Activated CD4-positive, alpha-beta memory T cell treated with anti-CD3 and anti-CD28 coated beads, Interleukin-2, amount 10 ng/mL, durations not matched to agents 7 days and 5 days (primary cell): ENCODE measurements around the gene TBX3. TPM values are rescaled to one million over a fixed set of nuclear protein-coding genes. Genes with fewer than 3 reads are reported as not detected.
A peak's percentile ranks its signal among the peaks of the same experiment; 100 is the strongest.

ENCODE experiments used
- CTCF ChIA-PET: fragments of 350-600 bp; sonication (Branson Sonifier 250); formaldehyde crosslinking; loops from one replicate; lab custom pipeline; 2021; ENCODE audit warnings: antibody characterized with exemption, inconsistent platforms; lab: Charles Lee
- POLR2A ChIA-PET: fragments of 350-600 bp; sonication (Branson Sonifier 250); formaldehyde crosslinking; loops from one replicate; lab custom pipeline; 2021; ENCODE audit warnings: antibody characterized with exemption; lab: Charles Lee
- DNase-seq: peaks from one replicate; pipeline ENCODE4 v3.0.0-alpha.2; 2020
- H3K27ac Mint-ChIP-seq: one replicate; pipeline ENCODE4 v1.8.0; 2021; ENCODE audit warnings: mild to moderate bottlenecking, mixed read lengths
- H3K27me3 Mint-ChIP-seq: one replicate; pipeline ENCODE4 v1.8.0; 2021; ENCODE audit warnings: mixed read lengths
- H3K36me3 Mint-ChIP-seq: one replicate; pipeline ENCODE4 v1.8.0; 2021; ENCODE audit warnings: low read depth, mixed read lengths
- H3K4me1 Mint-ChIP-seq: one replicate; pipeline ENCODE4 v1.8.0; 2021; ENCODE audit warnings: mixed read lengths
- H3K4me3 Mint-ChIP-seq: one replicate; pipeline ENCODE4 v1.8.0; 2021; ENCODE audit warnings: mild to moderate bottlenecking, mixed read lengths
- H3K9me3 Mint-ChIP-seq: one replicate; pipeline ENCODE4 v1.8.0; 2021; ENCODE audit warnings: mixed read lengths
- total RNA-seq, 2 experiments: library from RNA; stranded (reverse); gene quantifications; one replicate each; pipeline ENCODE4 v1.2.3, GENCODE V29; 2021

TBX3 gene
- total RNA-seq, 2 experiments from 2014 or later: not detected

GRCh38 chr12:114684870-114685273, 897 bp upstream of the TBX3 start:
- H3K27me3 Mint-ChIP-seq: peaks cover 94% of the 10 kb centered on the region
- ChIA-PET CTCF (no interaction called here), POLR2A (interaction anchor here (1.2 to 1.5 kb wide), 3 partner anchors 10 to 15 kb away, joined by 3 read pairs; no protein-coding TSS in a partner anchor)
- H3K27ac Mint-ChIP-seq: no peak overlapping the region
- DNase-seq: no peak
- no peaks in the 10 kb centered on the region for H3K9me3 Mint-ChIP-seq
- H3K36me3 Mint-ChIP-seq: peaks cover 21% of the 10 kb centered on the region
- H3K4me3 Mint-ChIP-seq: no peak overlapping the region
- H3K4me1 Mint-ChIP-seq: peaks cover 16% of the 10 kb centered on the region

DNA sequence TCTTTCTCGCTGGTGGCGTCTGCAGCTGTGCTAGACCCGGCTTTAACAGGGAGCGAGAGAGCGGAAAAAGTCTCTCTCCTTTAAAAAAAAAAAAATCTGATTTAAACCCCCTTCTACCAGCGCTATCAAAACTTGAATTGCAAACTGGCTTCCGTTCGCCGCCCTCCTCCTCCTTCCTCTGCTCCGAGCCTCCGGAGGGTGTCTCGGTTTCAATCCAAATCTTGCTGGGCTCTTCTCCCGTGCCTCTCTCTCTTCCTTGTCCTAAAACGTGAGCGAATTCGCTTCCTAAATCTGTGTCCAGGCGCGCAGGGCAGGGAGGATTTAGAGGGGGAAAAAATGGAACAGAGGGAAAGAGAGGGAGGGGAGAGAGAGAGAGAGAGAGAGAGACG, 272 bp downstream of the TBX3 start:
- Mint-ChIP-seq H3K9me3 (no peaks in the 10 kb centered on the region), H3K4me3 (peak overlapping the region; percentile 62), H3K4me1 (peaks cover 16% of the 10 kb centered on the region), H3K27me3 (peaks cover 88% of the 10 kb centered on the region), H3K27ac (no peak overlapping the region), H3K36me3 (peaks cover 21% of the 10 kb centered on the region)
- DNase-seq: no peak
- ChIA-PET POLR2A (interaction anchor here (1.2 to 1.5 kb wide), 2 partner anchors 13 to 14 kb away, joined by 3 read pairs; no protein-coding TSS in a partner anchor), CTCF (interaction anchor here (0.6 kb wide), 1 partner anchor 1593 kb away, joined by 3 read pairs; no protein-coding TSS in a partner anchor)

DNA sequence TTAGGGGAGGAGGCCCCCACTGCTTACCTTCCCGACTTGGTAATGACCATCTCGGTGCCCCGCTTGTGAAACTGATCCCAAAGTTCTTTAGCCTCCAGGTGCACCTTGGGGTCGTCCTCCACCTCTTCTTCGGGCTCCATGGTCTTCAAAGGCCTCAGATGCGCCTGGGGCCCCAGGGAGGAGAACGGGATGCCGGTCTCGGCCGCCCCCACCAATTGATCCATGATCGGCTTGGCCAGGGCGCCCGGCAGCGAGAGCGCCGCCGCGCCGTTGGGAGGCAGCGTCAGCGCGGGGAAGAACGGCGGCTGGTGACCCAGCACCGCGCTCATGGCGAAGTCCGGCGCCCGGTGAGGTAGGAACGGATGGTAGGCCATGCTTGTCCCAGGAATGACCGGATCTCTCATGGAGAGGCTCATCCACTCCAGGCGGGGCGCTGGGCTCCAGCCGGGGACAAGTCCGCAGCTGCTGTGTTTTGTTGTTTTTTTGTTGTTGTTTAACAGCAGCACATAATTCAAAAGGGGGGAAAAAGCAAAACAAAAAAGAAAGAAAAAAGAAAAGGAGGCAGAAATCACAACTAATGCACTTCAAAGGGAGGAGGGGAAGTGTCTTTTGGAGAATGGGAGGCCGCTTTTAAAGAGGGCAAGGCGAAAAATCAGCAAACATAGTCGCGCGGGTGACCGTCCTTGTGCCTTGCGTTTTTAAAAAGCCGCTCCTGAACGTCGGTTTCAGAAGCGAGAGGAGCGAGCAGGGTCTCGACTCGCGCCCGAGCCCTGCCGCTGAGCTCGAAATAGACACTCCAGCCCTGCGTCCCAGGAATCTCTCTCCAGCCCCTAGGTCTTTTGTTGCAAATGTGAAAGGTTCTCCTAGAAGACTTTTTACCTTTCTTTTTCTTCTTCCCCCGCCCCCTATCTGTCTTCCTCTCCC, 928 bp downstream of the TBX3 start:
- Mint-ChIP-seq H3K36me3 (peaks cover 21% of the 10 kb centered on the region), H3K9me3 (no peaks in the 10 kb centered on the region), H3K27ac (no peak overlapping the region), H3K27me3 (peaks cover 81% of the 10 kb centered on the region), H3K4me3 (peak overlapping the region; percentile 62), H3K4me1 (peaks cover 16% of the 10 kb centered on the region)
- CTCF ChIA-PET: interaction anchor here (0.6 kb wide), 1 partner anchor 1593 kb away, joined by 3 read pairs; no protein-coding TSS in a partner anchor
- POLR2A ChIA-PET: interaction anchor here (1.5 kb wide), 1 partner anchor 12 kb away, joined by 3 read pairs; no protein-coding TSS in a partner anchor
- no peak for DNase-seq

DNA sequence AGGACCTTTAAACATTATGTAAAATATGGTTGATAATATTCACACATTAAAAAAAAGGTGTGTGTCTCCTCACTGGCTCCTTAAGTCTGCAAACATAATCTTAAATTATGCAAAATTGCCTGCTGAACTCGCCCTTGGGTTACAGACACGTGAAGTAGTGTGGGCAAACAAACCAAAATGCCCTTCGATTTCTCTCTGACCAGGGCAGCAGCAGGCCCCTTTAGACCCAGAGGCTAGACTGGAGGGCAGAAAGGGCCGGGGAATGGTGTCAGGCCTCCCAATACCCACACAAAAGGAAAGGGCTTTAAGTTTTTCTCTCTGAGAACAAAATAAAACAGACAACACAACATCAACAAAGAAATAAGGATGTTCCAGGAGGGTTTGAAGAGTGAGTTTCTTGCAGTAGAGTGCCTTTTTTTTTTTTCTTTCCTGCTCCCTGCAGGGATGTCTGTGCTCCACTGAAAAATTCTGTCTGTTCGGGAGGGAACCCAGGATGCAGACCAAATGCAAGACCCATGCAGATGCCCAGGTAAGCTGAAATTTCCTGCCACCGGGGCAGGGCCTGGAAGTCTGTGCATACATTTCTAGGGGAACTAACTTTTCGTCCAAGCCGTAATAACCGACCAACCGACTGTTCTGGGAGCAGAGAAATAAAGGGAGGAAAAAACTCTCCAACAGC, 1.7 kb downstream of the TBX3 start:
- Mint-ChIP-seq H3K9me3 (no peaks in the 10 kb centered on the region), H3K27me3 (peaks cover 76% of the 10 kb centered on the region), H3K27ac (no peak overlapping the region), H3K4me1 (peaks cover 16% of the 10 kb centered on the region), H3K36me3 (peaks cover 21% of the 10 kb centered on the region), H3K4me3 (no peak overlapping the region)
- no peak for DNase-seq
- ChIA-PET CTCF (no interaction called here), POLR2A (no interaction called here)

- Mint-ChIP-seq H3K36me3 (peaks cover 17% of the 10 kb centered on the region), H3K27me3 (peaks cover 67% of the 10 kb centered on the region), H3K9me3 (no peaks in the 10 kb centered on the region), H3K27ac (no peak overlapping the region), H3K4me1 (peaks cover 16% of the 10 kb centered on the region), H3K4me3 (no peak overlapping the region)
- POLR2A ChIA-PET: no interaction called here
- CTCF ChIA-PET: no interaction called here
- no peak for DNase-seq
These were observed 2.7 kb downstream of the TBX3 start for GRCh38 chr12:114681116-114681871.

- Mint-ChIP-seq H3K4me1 (peaks cover 16% of the 10 kb centered on the region), H3K36me3 (peaks cover 17% of the 10 kb centered on the region), H3K27ac (no peak overlapping the region), H3K27me3 (peaks cover 60% of the 10 kb centered on the region), H3K4me3 (no peak overlapping the region), H3K9me3 (no peaks in the 10 kb centered on the region)
- no peak for DNase-seq
- ChIA-PET POLR2A (no interaction called here), CTCF (no interaction called here)
These were observed 3.3 kb downstream of the TBX3 start for GRCh38 chr12:114680604-114681069.

DNA sequence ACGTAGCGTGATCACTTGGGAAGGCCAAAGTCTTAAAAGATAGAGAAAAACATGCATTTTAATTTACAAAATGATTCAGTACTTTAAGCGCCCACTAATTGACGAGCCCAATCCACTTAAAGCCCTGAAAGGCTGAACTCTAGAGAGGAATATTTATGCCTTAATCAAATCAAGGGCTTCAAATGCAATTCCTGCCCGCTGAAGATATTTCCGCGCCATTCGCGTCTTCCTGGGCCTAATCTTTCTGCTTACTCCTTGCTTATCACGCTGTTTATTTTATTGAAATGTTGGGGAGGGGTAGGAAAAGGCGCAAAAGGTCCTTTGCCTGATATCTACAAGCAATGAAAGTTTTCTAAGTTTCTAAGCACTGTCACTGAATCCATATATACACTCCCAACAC, 4.0 kb downstream of the TBX3 start:
- H3K4me3 Mint-ChIP-seq: no peak overlapping the region
- no peaks in the 10 kb centered on the region for H3K9me3 Mint-ChIP-seq
- H3K27me3 Mint-ChIP-seq: peaks cover 55% of the 10 kb centered on the region
- DNase-seq: no peak
- H3K27ac Mint-ChIP-seq: no peak overlapping the region
- H3K36me3 Mint-ChIP-seq: peaks cover 14% of the 10 kb centered on the region
- peaks cover 14% of the 10 kb centered on the region for H3K4me1 Mint-ChIP-seq
- ChIA-PET POLR2A (no interaction called here), CTCF (no interaction called here)

- Mint-ChIP-seq H3K36me3 (peaks cover 13% of the 10 kb centered on the region), H3K9me3 (no peaks in the 10 kb centered on the region)
- POLR2A ChIA-PET: no interaction called here
These were observed 4.5 kb downstream of the TBX3 start for GRCh38 chr12:114679452-114679875.

GRCh38 chr12:114678718-114679117, 5.3 kb downstream of the TBX3 start:
- no peak overlapping the region for H3K4me3 Mint-ChIP-seq
- peaks cover 7% of the 10 kb centered on the region for H3K4me1 Mint-ChIP-seq
- ChIA-PET CTCF (no interaction called here), POLR2A (no interaction called here)
- DNase-seq: no peak
- H3K27me3 Mint-ChIP-seq: peaks cover 50% of the 10 kb centered on the region
- peaks cover 6% of the 10 kb centered on the region for H3K36me3 Mint-ChIP-seq
- no peaks in the 10 kb centered on the region for H3K9me3 Mint-ChIP-seq
- no peak overlapping the region for H3K27ac Mint-ChIP-seq

More at GRCh38 chr12:114679452-114679875, 4.5 kb downstream of the TBX3 start:
- CTCF ChIA-PET: no interaction called here
- no peak for DNase-seq
- Mint-ChIP-seq H3K4me3 (no peak overlapping the region), H3K27ac (no peak overlapping the region), H3K27me3 (peaks cover 54% of the 10 kb centered on the region), H3K4me1 (peaks cover 13% of the 10 kb centered on the region)

- ChIA-PET POLR2A (no interaction called here), CTCF (no interaction called here)
- no peaks in the 10 kb centered on the region for H3K9me3 Mint-ChIP-seq
- no peak for DNase-seq
- no peak overlapping the region for H3K4me3 Mint-ChIP-seq
- peaks cover 50% of the 10 kb centered on the region for H3K27me3 Mint-ChIP-seq
- H3K4me1 Mint-ChIP-seq: peaks cover under 1% of the 10 kb centered on the region
- no peak overlapping the region for H3K27ac Mint-ChIP-seq
- H3K36me3 Mint-ChIP-seq: no peaks in the 10 kb centered on the region
These were observed 5.9 kb downstream of the TBX3 start for GRCh38 chr12:114678028-114678427.

DNA sequence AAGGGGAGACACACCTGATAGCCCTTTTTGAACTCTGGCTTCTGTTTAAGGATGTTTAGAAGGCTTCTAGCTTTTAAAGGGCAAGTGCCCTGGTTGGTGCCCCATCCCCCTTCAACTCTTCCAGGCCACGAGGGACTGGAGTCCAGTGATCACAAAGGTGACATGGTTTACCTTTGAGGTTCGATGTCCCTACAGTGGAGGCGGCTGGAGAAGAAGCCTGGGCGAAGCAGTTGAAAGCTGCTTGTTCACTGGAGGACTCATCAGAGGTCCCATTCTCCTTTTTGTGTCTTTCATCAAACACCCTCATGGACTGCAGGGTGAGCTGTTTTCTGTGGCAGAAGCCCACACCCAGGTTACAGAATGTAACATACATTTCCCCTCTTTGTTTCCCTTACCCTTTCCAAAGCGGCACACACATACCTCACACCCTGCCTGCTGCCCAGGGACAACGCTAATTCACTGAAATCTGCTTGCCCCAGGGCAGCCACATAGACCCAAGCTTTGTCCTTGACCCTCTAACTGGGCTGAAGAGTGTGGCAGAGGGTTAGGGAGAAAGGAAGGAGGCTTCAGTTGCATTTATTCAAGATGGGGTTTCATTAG, 7.7 kb downstream of the TBX3 start:
- CTCF ChIA-PET: no interaction called here
- no peak for DNase-seq
- H3K9me3 Mint-ChIP-seq: no peaks in the 10 kb centered on the region
- H3K4me3 Mint-ChIP-seq: no peak overlapping the region
- no peaks in the 10 kb centered on the region for H3K36me3 Mint-ChIP-seq
- H3K27me3 Mint-ChIP-seq: peaks cover 48% of the 10 kb centered on the region
- H3K27ac Mint-ChIP-seq: no peak overlapping the region
- no peaks in the 10 kb centered on the region for H3K4me1 Mint-ChIP-seq
- POLR2A ChIA-PET: no interaction called here

GRCh38 chr12:114674251-114675047, 9.5 kb downstream of the TBX3 start:
- CTCF ChIA-PET: no interaction called here
- no peaks in the 10 kb centered on the region for H3K4me1 Mint-ChIP-seq

More at GRCh38 chr12:114674251-114675047, 9.5 kb downstream of the TBX3 start:
- H3K4me3 Mint-ChIP-seq: no peak overlapping the region
- POLR2A ChIA-PET: no interaction called here
- H3K27me3 Mint-ChIP-seq: peaks cover 48% of the 10 kb centered on the region
- no peak for DNase-seq
- no peaks in the 10 kb centered on the region for H3K36me3 Mint-ChIP-seq
- no peaks in the 10 kb centered on the region for H3K9me3 Mint-ChIP-seq
- H3K27ac Mint-ChIP-seq: no peak overlapping the region
